Measurements from ENCODE around the gene EZR. TPM values are rescaled to one million over a fixed set of nuclear protein-coding genes. Genes with fewer than 3 reads are reported as not detected.
A peak's percentile ranks its signal among the peaks of the same experiment; 100 is the strongest.

Gene EZR
- total and polyA plus RNA-seq, 9 of the 15 experiments (the other 6 are each of a cell fraction or from before 2014, with no cell fraction given): 36.5 to 162 (median 104) TPM

- TF ChIP-seq, protein P1, sequence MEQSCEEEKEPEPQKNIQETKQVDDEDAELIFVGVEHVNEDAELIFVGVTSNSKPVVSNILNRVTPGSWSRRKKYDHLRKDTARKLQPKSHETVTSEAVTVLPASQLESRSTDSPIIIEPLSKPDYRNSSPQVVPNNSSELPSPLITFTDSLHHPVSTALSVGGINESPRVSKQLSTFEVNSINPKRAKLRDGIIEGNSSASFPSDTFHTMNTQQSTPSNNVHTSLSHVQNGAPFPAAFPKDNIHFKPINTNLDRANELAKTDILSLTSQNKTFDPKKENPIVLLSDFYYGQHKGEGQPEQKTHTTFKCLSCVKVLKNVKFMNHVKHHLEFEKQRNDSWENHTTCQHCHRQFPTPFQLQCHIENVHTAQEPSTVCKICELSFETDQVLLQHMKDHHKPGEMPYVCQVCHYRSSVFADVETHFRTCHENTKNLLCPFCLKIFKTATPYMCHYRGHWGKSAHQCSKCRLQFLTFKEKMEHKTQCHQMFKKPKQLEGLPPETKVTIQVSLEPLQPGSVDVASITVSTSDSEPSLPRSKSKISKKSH (CRISPR knock-in tag; IDR thresholded peaks at IDR 0.05): no peak
- peak; percentile 75; the same call in 1 of the 2 replicates for TF ChIP-seq ZNF57 (CRISPR knock-in tag; IDR thresholded peaks at IDR 0.05)
- 0 out of 4 replicates have a peak, but pooled peaks of 1 of the 2 experiments have one; percentile 19 for TF ChIP-seq FOXA3 (CRISPR knock-in tag; conservative IDR thresholded peaks at IDR 0.05 in 1 of 2, IDR thresholded peaks at IDR 0.05 in 1 of 2)
- peak; percentile 81 for TF ChIP-seq LCOR (CRISPR knock-in tag; IDR thresholded peaks at IDR 0.05)
- no peak for TF ChIP-seq HMBOX1 (IDR thresholded peaks at IDR 0.05)
- TF ChIP-seq RFX1 (IDR thresholded peaks at IDR 0.05): no peak
- TF ChIP-seq NFXL1 (CRISPR knock-in tag; IDR thresholded peaks at IDR 0.05): no peak
- TF ChIP-seq ZNF407 (IDR thresholded peaks at IDR 0.05; ENCODE audit: low read depth): no peak
- no peak for TF ChIP-seq ZBTB7A (IDR thresholded peaks at IDR 0.05; ENCODE audit: borderline replicate concordance, control insufficient read depth, low read depth, low read length)
These were observed 56.3 kb downstream of the EZR start (continued) for GRCh38 chr6:158762787-158763433.
